OCI-M1 (cell line): ENCODE data around the gene NAV3.

Experiments
- DNase-seq: peaks from one replicate; lab custom pipeline; 2025; lab: John Stamatoyannopoulos, UW

NAV3 gene

DNA sequence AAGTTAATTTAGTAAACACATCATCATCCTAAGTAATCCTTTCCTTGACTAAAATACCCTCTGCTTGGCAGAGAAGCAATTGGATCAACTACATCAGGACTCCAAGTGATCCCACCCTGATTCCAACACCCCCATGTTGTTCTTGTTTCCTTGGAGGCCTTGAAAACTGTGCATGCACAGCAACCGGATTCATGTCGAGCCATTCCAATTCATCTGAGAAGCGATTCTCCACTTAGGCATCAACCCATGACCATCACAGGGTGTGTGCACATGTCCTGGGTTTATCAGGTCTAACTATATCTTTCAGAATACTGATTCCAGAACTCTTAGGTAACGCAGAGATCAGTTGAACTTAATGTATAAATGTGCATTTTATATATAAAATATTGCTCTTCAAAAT, 163.0 kb downstream of the NAV3 start:
- DNase-seq, result no peak

DNA sequence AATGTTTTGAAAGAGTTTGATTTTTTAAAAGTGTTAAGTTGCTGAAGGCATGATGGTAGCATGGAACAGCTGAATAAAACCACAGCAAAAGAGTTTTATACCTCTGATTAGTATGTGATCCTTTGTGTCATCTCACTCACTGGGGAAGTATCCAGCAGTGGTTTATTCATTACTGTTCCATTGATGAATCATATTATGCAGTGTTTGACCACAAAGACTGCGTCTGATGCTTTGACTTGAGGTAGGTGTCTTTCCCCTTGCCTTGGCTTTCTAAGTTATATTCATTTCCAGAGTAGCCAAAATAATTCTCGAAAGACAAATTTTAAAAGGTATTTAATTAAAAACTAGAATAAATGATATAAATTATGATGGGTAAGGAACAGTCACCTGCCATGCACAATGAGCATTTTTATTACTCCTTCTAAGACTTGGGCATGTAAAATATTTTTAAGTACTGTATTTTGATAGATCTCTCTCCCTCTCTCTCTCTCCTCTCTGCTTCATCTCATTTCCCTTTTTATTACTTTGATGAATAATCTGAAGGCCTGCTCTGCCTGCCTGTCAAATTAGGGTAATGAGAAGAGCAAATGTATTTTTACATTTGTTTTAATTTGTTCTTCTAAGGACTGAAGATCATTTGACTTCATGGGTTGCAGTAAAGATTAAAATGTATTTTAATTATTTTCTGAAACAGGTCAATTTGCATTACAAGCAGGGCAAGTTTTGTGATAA, 164.9 kb downstream of the NAV3 start:
- no peak for DNase-seq

DNA sequence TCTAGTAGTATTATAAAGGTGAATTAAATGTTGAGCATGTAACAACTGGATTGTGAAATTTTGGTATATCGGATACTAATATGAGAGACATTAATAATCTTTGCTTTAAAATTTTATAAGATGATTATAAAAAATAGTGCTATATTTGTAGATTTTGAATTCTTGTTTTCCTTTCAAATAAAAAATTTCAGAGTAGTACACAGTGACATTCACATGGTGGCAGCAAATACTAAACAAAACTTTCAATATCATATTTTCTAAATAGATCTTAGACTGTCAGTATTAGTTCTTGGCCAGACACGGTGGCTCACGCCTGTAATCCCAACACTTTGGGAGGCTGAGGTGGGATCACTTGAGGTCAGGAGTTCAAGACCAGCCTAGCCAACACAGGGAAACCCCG, 166.0 kb downstream of the NAV3 start:
- DNase-seq, result peak; percentile 16

DNA sequence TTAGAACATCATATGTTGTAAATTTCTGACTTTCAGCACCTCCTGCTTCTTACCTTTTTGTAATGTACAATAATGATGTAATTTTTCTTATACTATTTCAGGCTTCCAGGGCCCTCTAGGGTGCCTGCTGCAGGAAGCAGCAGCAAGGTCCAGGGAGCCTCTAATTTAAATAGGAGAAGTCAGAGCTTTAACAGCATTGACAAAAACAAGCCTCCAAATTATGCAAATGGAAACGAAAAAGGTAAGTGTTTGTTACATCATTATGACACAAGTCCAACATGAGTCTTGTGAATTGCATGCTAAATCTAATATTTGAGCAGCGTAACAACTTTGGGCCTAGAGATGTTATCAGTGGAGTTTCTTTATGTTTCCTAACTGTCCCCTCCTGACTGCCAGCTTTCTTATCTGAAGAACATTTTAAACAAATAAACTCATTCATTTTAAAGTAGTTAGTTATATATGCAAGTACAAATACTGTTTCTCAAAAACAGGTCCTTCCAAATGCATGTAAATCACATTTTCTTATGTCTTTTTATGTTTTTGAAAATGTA, 167.6 kb downstream of the NAV3 start:
- peak; percentile 18 for DNase-seq

DNA sequence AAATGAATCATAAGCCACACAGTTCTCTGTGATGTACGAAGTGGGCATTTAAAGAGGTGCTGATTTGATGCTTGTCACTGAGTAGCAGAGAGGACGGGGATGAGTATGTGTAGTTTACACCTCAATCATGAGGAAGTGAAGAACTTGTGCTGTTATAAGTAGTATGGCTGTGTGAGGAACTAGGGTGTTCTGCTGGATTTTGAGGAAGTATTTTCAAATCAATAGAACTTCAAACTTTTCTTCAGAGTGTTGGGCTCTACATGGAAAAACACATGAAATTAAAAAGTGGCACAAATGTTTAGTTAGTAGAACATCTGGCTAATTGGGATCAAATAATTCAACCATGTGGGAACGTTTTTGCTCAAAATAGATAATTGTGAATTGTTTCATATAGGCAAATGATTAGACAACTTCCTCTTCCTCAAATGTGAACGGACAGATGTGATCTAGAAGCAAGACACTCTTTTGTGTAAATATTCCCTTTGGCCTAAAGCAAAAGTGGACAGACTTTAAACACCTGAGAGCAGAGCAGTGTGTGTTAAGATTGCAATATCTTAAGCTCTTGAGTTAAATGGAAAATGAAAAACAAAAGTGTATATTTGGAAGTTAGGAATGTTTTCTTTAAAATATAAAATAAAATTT, 168.5 kb downstream of the NAV3 start:
- peak; percentile 78 for DNase-seq

DNA sequence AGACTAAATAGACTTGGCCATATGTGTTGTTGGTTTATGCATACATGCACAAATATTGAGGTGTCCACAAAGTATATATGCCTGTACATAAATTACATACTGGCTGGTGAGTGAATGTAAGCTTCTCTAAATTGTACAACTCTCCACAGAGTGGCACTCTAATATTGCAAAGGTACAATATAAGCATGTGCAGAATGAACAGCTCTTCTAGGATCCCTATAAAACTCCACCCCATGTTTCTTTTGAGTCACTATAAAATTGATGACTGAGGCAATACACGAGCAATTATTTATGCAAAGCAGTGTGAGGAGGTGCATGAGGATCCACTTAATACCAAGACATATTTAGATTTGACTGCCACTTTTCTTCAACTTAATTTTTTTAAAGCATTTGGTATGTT, 172.2 kb downstream of the NAV3 start:
- peak; percentile 49 for DNase-seq

DNA sequence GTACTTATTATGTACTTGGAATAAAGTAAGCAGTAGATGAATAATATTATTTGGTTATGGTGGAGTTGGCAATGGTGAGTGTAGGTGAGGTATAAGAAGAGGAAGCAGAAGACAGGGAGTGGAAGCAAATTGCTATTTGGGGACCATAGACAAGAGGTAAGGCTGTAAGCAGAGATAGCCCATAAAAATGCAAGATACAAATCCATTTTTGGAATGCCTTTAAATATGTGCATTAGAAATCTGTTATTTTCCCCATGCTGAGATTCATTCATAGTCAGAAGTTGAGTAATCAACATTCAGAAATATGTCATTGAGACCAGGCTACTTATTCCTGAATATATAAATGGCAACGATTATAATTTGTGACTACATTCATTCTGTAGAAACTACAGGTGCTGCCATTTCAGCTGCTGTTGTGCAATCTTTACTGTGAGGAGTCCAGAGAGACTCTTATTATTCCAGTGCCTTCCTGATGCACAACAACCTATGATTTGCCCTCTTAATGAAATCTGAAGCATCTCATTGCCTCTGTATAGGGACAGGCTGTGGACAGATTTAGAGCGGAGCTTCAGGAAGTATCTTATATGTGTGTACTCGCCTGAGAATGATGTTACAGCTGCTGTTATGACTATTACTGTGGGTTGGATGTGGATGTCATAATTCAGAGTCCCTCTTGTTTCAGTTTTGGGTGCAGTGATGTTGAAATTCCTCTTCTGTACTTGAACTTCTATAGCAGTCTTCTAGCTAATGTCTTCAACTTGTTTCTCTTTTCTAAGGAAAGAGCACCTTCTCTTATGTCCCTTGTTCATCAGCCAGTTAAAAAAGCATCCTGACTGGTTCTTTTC, 173.8 kb downstream of the NAV3 start:
- no peak for DNase-seq

DNA sequence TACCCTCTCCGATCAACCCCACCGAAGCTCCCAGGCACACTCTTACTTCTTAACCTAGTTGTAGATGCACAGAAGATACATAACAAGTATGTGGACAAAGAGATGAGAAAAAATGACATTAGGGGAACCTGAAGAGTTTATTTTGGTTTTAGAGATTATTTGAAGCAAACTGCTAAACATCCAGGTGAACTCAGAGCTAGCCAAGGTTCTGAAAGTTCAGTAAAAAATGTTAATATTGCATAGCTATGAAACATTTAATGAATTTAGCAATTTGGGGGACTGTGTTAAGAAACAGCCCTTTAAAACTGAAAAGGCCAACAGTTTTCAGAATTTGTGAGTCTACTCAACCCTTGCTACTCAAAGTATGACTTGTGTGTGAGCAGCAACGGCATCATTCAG, 174.4 kb downstream of the NAV3 start:
- DNase-seq, result no peak

DNA sequence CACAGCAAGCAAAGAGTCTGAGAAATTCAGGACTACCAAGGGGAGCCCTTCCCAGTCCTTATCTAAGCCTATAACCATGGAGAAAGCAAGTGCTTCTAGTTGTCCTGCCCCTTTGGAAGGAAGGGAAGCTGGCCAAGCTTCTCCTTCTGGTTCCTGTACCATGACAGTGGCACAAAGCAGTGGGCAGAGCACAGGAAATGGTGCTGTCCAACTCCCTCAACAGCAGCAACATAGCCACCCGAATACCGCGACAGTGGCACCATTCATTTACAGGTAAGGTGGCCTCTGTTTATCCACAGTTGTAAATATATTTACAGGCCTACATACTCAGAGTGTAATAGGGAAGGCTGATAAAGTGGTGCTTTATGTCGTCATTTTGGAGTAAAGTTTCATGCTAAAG, 176.5 kb downstream of the NAV3 start:
- no peak for DNase-seq

DNA sequence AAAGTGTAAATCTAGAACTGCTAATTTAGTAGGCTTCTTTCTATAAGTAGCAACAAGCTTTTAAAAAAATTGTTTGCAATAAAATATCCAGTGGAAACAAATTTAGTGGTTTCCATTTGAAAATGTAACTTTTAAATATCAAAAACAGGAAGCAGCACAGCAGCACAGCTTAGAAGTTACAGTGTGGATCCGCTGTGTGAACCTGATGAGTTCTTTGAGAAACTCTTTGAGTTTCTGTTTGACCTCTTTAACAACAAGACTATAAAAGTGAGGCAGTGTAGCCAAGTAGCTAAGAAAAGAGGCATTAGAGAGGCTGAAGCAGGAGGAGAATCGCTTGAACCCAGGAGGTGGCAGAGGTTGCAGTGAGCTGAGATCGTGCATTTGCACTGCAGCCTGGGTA, 178.3 kb downstream of the NAV3 start:
- no peak for DNase-seq

DNA sequence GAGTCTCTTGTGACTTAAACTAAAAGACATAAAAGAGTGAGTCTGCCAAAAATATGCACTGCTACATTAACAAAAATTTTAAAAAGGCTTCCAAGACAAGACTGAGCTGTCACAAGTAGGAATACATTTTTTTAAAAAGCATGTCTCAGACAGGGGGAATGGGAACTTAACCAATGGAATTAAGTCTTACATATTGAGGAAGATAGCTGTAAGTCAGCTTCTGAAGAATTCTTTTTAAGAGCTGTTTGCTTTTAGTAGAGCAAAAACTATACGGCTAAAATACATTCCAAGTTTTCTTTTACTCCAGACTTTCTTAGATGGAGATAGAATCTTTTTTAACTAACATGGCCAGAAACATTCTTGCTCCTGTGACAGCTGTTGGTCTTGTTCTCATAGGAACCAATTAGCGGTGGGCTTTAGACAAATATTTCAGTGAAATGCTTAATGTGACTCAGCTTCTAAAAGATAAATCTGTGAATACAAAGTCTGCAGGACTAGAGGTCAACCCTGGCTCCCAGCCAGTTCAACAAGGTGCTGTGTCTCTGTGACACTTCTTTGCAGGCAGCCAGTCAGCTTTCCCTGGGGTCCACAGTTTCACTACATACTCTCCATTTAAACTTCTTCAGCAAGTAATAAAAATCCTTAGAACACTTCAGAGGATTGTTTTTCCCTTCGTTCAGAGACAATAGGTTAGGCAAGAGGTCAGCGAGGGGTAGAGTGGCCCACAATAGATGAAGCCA, 187.6 kb downstream of the NAV3 start:
- no peak for DNase-seq

DNA sequence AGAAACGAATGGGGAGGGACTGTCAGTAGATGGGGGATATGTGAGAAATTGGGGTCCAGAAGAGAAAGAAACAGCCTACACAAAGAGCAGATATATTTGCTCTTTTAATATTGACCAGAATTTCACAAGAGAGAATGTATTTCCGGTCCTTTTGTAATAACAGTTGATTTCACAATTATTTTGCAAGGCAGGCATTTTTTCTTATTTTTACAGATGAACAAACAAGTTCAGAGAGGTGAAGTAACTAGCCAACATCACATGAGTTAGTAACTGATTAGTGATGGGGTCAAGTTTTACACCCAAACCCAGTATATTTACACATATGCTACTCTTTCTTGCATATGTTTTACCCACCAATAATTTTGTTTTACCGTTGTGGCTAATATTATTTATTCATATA, 188.2 kb downstream of the NAV3 start:
- DNase-seq, result no peak

DNA sequence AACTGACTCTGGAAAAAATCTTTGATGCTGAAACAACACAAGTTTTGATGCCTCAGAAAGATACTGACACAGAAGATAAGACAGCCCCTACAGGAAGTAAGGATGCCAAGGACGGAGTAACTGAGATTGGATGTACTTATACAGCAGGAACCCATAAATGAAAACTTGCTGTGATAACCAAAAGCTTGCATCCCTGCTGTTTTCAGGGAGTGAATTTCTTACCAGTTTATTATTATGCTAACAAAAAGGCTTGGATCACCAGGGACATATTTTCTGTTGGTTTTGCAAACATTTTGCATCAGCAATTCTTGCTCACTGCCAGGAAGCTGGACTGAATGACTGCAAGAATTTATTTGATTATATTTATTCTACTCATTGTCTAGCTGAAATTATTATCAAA, 197.7 kb downstream of the NAV3 start:
- no peak for DNase-seq

DNA sequence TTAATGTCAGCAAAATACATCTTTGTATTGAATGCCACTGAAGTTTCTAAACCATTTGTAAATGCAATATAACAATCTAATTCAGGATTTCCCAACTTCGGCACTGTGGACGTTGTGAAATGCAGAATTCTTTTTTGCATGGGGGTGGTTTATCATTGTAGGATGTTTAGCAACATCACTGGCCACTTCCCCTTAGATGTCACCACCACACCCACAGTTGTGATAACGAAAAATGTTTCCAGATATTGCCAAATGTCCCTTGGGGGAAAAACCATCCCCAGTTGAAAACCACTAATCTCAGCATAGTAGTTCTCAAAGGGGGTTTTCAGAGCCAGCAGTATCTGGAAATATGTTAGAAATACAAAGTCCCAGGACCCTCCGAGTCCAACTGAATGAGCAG, 203.3 kb downstream of the NAV3 start:
- peak; percentile 89 for DNase-seq

DNA sequence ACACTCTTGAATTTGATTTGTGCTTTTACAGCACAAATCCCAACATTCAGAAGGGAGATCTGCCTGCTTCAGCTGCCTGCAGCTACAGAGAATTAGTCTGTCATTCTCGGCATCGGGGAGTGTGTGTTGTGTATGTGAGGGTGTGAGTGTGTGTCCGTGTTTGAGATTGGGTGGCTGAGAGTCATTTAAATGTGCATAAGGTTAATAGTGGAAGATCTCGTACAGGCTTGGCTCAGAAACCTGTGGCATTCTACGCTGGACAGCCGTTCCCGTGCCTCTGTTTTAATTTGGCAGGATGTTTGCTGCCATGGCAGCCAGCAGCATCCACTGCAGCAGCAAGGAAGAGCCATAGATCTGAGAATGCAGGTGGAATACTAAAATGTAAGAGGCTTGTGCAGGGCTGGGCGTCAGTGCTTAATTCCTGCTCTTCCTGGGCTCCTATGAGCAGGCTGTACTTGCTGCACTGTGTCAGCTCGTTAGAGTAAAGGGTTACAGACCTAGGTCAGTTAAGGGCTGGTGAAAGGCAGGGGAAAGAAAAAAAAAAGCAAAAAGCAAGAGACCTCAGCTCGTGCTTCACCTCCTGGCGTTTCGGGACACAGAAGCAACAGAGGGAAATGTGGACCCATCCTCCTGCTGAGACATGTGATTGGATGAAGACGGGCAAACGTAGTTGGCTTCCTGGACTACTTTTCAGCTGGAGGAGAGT, 205.4 kb downstream of the NAV3 start:
- no peak for DNase-seq

DNA sequence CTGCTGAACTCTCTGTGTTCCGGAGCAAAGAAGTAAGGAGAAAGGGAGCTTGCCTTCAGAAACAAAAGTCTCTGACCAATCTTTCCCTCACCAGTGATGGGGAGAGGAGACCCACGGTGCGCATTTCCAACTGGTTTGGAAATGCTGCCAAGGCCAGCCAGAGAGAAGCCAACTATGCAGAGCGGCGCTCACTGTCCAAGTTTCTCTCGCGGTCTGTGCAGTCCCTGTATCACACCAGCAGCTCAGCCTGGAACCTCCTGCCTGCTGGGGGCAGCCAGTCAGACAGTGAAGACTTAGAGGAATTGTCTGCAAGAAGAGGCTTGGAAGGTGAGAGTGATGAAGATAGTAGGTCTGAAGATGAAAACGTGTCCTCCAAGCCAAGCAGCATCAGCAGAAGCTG, 206.2 kb downstream of the NAV3 start:
- no peak for DNase-seq

DNA sequence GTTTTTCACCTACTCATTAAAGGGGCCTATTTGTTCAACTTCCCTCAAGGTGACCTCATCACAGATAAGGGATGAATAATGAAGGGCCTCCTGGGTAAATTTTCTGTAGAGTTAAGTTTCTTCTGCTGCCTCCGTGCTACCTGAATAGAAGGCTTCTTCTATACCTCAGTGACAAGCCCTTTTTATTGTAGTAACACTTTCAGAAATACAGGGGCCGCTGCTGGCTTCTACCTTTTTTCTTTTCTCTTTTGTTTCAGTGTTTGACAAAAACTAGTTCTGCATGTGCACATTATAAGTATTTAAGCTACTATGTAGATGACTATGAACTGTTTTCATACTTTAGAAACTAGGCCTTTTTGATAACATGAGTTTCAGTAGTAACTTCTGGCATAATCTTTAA, 207.0 kb downstream of the NAV3 start:
- DNase-seq, result peak; percentile 57

DNA sequence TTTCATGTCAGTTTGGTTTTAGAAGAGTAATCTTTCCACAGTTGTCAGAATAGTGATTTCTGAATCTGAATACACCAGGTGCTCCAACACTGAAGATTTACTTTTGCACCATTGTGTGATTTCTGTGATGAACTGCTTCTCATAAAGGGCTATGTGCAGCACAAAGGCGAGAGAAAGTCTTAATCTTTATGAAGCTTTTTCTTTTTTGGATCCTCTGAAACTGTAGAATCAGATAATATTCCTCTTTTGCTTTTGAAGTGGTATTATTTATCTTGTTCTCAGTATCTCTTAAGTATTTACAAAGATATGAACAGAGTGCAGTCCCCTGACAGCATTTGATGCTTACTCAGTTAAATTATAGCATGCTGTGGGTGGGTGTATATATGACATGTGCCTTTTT, 207.8 kb downstream of the NAV3 start:
- DNase-seq, result no peak

DNA sequence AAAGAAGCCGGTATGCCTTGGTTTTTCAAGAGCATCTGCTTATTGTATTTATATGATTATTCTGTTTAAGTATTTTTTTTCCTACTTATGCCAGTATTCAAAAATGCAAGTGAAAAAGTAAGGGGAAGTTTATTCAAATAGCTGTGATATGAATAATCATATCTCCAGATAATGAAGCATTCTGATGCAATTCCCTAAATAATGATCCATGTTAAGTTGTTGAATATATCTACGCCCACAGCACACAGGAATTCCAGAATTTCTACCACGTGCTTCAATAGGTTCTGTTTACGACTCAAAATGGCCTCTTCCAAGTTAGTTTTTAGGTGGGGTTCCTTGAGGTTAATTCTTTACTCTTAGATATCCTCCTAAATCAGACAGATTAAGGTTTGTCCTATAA, 208.3 kb downstream of the NAV3 start:
- no peak for DNase-seq

DNA sequence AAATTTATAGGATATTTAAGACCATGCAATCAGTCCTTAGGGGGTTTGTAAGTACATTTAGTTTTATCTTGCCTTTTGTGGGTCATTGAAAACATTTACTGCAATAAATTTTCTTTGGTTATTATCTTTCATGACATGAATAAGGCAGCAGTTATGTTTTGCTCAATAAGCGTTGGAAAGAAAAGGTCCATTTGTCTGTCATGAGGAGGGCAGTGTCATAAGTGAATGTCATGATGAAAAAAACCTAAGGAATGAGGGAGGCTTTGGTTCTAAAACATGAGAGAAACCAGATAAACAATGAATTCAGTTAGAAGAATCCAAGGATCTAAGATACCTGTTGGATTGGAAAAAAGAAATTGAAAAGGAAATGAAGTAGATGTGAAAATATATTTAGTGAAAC, 209.4 kb downstream of the NAV3 start:
- DNase-seq, result no peak

DNA sequence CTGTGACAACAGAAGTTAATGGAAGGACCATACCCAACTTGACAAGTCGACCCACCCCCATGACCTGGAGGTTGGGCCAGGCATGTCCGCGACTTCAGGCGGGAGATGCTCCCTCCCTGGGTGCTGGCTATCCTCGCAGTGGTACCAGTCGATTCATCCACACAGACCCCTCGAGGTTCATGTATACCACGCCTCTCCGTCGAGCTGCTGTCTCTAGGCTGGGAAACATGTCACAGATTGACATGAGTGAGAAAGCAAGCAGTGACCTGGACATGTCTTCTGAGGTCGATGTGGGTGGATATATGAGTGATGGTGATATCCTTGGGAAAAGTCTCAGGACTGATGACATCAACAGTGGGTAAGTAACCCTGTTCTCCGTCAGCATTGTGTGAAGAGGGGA, 220.1 kb downstream of the NAV3 start:
- DNase-seq, result no peak

DNA sequence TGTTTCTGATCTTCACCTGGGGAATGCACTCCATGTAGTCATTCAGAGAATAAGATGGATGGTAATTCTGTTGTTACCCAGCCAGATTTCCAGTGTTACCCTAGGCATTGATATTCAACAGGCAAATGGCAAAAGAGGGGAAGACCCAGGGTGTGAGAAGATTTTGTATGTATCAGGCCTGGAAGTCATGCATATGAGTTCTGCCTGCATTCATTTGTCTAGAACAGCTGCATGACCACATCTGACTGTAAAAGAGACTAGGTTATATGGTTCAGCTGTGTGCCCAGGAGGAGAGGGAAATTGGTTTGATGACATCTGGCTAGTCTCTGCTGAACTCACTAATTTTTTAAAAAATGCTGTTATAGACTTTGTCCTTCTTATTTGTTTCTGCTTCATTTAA, 224.9 kb downstream of the NAV3 start:
- DNase-seq, result no peak
